Activated CD4-positive, alpha-beta T cell treated with anti-CD3 and anti-CD28 coated beads, Interleukin-2, amount 50 U/mL, for 4 hours (primary cell): Measurements from ENCODE around the gene GFOD1.

Experiments used
- DNase-seq, 2 experiments: peaks; one replicate each; pipeline ENCODE4 v3.0.0-alpha.2; 2020

Gene GFOD1

GRCh38 chr6:13372076-13372475, 115.3 kb downstream of the GFOD1 start:
- DNase-seq: no peak

GRCh38 chr6:13371421-13372072, 115.9 kb downstream of the GFOD1 start:
- DNase-seq: no peak

GRCh38 chr6:13370623-13371022, 116.8 kb downstream of the GFOD1 start:
- no peak for DNase-seq

GRCh38 chr6:13369591-13369990, 117.8 kb downstream of the GFOD1 start:
- DNase-seq: no peak

DNA sequence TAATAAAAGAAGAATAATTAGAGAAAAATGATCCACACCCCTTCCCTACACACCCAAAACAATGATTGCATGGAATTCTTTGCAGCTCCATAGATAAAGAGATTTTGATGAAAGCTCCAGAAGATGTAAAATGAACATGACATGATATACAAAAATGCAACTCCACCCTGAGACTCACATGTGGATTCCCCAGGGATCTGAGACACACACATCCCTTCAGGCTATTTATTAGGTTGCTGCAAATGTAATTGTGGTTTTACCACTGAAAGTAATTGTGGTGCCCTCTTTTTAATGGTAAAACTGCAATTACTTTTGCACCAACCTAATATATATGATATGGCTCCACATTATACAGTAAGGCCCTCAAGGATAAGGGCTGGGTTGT, 118.7 kb downstream of the GFOD1 start:
- DNase-seq: no peak

DNA sequence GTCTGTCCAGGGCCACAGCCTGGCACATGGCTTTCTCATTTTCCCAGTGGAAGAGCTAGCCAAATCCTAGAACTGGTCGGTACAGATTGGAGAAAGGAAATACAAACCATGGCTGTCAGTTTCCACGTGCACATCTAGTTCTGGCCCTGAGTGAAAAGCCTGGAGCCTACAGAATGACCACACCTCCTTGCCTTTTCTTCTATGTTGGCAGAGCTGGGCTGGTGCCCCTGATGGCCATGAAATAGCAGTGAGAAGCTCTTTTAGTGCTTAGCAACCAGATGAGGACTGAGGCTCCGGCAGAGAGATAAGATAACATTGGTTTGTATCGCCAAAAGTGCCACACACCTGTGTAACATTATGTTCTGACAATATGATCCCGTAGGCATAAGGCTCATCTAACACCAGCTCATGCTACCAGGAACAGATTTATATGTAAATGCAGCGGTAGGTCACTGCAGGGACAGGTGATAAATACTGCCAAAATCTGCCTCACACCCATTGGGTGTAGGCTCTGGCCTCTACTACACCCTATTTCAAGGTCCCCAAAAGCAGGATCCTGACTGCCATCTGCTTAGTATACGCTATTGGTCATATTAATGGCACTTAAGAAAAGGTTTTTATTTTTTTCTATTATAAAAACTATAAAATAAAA, 119.2 kb downstream of the GFOD1 start:
- no peak for DNase-seq

DNA sequence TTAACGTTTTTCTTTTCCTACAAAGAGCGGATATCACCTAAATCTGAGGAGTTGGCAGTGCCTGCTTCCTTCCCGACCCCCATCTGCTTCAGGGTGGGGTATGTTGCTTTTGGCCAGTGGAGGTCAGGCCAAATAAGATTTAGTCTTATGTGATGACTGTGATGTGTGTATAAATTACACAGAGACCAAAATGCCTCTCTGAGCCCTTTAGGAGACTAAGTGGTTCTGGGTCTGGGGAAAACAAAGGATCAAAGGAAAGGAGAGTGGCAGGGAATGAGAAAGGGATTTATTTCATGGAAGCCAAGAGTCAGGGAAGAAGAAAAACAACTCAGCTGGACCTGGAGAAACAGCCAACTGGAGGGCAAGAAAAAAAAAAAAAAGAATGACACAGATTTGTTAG, 120.0 kb downstream of the GFOD1 start:
- no peak for DNase-seq

DNA sequence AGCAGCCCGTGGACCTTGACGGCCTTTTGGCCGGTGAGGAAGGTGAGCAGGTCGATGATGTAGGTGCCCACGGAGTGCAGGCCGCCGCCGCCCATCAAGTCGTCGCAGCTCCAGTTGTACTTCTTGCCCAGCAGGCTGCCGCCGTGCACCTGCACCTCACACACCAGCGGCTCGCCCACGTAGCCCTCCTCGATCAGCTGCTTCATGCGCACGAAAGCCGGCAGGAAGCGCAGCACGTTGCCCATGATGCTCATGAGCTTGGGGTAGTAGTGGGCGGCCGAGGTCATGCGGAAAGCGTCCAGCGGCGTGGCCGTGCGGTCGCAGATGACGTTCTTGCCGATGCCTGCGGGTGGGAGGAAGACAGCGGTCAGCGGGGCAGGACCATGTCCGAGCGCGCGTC, 122.1 kb downstream of the GFOD1 start:
- no peak for DNase-seq

GRCh38 chr6:13364842-13365241, 122.6 kb downstream of the GFOD1 start:
- DNase-seq: no peak

DNA sequence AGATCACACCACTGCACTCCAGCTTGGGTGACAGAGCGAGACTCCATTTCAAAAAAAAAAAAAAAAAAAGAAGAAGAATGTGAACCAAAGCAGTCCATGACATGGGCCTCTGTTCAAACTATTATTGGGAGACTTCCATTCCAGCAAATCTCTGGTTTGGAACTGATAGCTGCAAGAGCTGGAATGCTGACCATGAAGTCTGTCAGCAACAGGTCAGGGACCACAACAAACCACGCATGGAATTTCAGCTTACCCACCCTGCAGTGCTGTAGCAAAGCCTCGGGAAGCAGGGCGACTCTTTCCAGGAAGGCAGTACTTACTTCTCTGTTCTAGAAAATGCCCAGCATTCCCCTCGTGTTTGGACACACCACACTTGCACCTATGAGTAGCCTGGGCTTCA, 125.0 kb downstream of the GFOD1 start:
- DNase-seq: no peak

- DNase-seq: no peak
Observed at GRCh38 chr6:13360671-13361540, 126.5 kb downstream of the GFOD1 start.

- DNase-seq: no peak
Observed at GRCh38 chr6:13359287-13359686, 128.1 kb downstream of the GFOD1 start.

DNA sequence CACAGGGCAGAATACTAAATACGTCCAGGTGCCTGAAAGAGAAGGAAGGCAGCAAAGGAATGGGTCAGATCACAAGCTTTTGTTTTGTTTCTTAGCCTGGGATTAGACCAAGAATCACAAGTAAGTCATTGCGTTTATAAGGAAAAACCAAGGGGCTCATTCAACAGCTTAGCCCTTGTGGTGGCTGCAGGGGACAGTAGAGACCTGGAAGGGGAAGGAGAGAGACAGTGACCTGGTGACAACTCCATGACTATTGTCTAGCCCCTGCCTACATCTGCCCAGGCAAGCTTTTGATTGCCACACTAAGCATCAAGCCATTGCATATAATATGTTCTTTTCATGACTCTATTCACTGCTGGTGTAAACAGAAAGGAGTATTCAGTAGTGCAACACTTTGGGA, 128.9 kb downstream of the GFOD1 start:
- no peak for DNase-seq

DNA sequence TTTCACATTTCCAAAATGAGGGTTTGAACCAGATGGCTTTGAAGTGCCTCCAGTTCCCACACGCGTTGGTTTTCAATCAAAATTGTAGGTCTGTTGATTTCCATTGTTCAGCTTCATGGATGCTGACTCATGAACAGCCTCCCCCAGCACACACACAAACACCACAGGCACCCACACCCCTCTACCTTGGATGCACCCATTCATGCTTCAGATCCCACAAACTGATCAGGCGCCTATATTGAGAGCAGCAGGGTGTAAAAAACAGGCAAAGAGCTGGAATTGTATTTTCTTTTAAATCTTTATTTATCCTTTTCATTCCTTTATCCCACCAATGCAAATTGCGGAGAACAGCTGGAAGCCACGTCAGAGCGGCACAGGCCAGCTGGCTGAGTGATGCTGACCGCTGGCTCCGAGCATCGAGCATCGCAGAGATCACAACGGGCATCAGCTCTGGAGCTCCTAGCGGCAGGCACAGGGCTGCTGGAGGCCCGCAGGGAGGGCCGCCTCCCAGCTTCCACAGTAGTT, 129.8 kb downstream of the GFOD1 start:
- no peak for DNase-seq

DNA sequence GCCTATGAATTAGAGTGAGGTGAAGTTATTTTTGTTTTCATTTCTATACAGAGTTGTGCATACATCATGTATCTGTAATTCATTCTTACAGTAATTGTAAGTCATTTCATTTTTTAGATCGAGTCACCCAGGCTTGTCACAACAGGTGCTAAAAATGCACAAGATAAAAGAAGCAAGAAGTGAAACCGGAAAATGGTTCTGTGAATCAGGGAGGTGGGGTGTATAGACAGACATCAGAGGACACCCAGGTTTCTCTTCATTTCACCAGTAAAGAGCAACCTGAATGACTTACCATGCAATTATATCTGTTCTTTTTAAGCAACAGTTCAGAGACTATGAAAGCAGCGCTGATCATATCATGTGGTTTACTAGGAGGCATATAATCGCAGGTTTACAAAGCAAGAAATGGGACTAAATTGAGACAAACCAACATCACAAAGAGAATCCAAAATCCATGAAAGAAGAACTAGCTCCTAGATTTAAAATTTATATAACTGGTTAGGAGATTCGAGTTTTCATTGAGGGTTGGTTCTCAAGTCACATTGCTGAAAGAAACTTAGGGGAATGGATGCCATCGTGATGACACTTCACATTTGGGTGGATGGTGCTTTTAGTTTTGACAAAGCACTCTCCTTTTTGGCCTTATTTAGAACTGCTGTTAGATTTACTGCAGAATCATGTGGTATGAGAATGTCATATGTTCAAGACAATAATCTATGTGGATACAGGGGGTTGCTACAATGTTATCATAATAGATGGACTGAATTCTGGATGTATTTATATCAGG, 131.2 kb downstream of the GFOD1 start:
- DNase-seq: no peak

DNA sequence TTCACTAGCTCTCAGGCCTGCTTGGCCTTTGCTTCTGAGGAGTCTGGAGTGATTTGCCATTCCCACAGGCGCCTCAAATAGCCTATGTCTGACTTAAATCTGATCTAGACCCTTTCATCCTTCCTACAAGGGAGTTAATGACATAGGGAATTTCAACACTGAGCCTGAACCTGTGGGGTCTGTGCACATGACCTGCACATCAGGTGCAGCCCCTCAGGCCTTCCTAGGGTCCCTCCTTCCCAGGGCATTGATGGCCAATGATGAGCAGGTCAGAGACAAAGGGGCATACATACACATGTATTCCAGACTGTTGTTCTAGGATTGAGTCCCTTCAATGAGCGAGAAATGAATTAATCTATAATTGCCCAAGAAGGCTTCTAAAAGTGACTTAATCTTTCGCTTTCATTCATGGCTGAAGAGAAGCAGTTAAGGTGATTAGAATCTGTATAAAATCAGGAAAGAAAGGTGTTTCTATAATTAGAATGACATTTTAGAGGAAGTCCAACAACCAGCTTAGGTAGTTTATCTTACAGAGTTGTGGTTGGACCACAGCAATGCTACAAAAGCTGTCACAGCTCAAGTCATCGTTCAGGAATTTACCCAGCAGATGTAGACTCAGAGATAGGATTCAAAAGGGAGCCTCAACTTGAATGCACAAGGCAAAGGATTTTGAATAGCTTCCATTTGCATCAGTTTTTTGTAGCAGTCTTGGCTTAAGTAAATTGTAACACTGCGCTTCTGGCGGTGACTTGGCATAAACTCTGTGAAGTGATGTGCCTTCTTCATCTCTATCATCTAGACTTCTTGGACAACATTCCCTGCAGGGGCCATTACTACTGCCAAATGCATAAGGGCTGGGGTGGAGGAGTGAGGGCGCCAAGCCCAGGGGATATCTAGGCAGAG, 132.1 kb downstream of the GFOD1 start:
- no peak for DNase-seq

GRCh38 chr6:13354331-13355042, 132.9 kb downstream of the GFOD1 start:
- DNase-seq: no peak

DNA sequence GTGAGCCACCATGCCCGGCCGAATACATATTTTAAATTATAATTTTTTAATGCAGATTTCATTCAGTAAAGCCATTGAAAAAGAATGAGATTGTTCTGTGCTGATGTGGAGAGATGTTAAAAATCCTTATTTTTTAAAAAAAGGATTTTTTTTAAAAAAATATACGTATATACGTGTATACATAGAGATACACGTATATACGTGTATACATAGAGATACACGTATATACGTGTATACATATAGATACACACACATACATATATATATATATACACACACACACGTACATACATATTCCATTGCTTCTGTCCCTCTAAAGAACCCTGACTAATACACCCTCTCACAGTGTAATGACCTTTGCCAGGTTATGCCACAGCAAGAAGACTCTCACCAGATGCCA, 135.2 kb downstream of the GFOD1 start:
- no peak for DNase-seq

DNA sequence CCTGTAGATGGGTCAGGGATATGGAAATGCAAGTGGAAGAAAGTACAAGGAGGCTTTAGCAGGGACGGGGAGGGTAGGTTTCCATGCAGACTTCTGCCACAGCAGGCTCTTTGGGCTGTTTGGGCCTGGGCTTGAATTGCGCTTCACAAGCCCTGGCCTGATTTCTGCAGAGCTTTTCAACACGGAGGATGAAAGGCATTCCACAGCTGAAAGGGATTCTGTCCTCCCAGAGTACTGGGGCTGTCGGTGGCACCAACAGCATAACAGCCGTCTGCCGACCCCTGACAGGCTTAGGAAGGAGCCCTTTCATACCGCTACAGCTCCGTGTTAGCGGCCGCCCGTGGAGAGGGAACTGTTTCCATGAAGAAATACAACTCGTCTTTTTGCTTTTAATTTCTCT, 136.1 kb downstream of the GFOD1 start:
- no peak for DNase-seq

- no peak for DNase-seq
Observed at GRCh38 chr6:13349811-13350506, 137.4 kb downstream of the GFOD1 start.
